Suppressor macrophage treated with lipopolysaccharide for 4 hours (primary cell): ENCODE measurements around the gene RSPH1.
A peak's percentile ranks its signal among the peaks of the same experiment; 100 is the strongest.

Experiments used
- DNase-seq: peaks from one replicate; pipeline ENCODE4 v3.0.0-alpha.2; 2020

Gene RSPH1

GRCh38 chr21:42443181-42443785, 52.7 kb downstream of the RSPH1 start:
- DNase-seq = no peak

GRCh38 chr21:42441963-42442362, 54.1 kb downstream of the RSPH1 start:
- DNase-seq = no peak

GRCh38 chr21:42440187-42440792, 55.7 kb downstream of the RSPH1 start:
- DNase-seq = no peak

GRCh38 chr21:42439284-42440186, 56.5 kb downstream of the RSPH1 start:
- no peak for DNase-seq

GRCh38 chr21:42438316-42439205, 57.5 kb downstream of the RSPH1 start:
- no peak for DNase-seq

GRCh38 chr21:42437786-42438185, 58.2 kb downstream of the RSPH1 start:
- DNase-seq = no peak

GRCh38 chr21:42436914-42437313, 59.1 kb downstream of the RSPH1 start:
- no peak for DNase-seq

GRCh38 chr21:42435833-42436232, 60.2 kb downstream of the RSPH1 start:
- DNase-seq = no peak

GRCh38 chr21:42435401-42435800, 60.6 kb downstream of the RSPH1 start:
- DNase-seq = no peak

- DNase-seq = no peak
Observed at GRCh38 chr21:42434884-42435283, 61.1 kb downstream of the RSPH1 start.

GRCh38 chr21:42433946-42434551, 62.0 kb downstream of the RSPH1 start:
- peak; percentile 28 for DNase-seq

GRCh38 chr21:42432695-42433094, 63.3 kb downstream of the RSPH1 start:
- no peak for DNase-seq

GRCh38 chr21:42431196-42431595, 64.8 kb downstream of the RSPH1 start:
- no peak for DNase-seq

GRCh38 chr21:42430521-42430920, 65.5 kb downstream of the RSPH1 start:
- no peak for DNase-seq

GRCh38 chr21:42429856-42430255, 66.2 kb downstream of the RSPH1 start:
- DNase-seq = no peak

- DNase-seq = no peak
Observed at GRCh38 chr21:42429021-42429420, 67.0 kb downstream of the RSPH1 start.

GRCh38 chr21:42427809-42428419, 68.1 kb downstream of the RSPH1 start:
- no peak for DNase-seq

GRCh38 chr21:42426876-42427480, 69.0 kb downstream of the RSPH1 start:
- no peak for DNase-seq

GRCh38 chr21:42426424-42426823, 69.6 kb downstream of the RSPH1 start:
- no peak for DNase-seq

GRCh38 chr21:42425591-42425990, 70.4 kb downstream of the RSPH1 start:
- no peak for DNase-seq

GRCh38 chr21:42424914-42425541, 71.0 kb downstream of the RSPH1 start:
- peak; percentile 25 for DNase-seq
